G401.6 (cell line): ENCODE measurements around the gene GOLT1A.

ENCODE experiments used
- FAIRE-seq: peaks from 2 replicates; lab custom pipeline; 2012; peaks lifted over from hg19 to GRCh38; lab: Jason Lieb, UNC

GOLT1A gene

DNA sequence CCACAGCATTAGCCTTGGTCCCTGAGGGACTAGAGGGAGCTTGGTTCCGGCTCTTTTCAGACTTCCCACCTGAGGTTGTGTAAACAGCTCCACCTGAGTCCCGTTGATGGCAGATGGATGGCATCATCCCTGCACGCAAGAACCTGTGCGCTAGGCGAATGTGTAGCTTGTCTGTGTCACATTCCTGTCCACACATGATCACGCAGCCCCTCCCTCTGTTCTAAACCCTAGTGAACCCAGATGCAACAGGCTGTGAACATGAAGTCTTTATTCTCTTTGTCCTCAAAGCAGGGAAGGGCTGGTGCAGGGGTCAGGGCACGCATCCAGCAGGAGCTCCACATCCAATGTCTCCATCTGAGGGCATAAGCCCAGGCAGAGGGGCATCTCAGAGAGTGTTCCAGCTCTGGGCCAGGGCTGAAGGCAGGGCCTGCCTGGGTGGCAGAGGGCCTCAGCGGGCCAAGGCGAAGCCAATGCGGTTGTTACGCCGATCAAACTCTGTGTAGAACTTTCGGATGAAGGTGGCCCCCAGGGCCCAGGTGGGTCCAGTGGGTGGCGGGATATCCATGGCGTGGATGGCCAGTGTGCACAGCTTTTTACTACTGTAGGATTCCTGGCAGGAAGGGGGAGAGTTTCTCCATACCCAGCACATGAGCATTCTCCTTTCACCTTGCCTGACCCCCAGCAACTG lies 59.1 kb downstream of the GOLT1A start:
- FAIRE-seq, result no peak

DNA sequence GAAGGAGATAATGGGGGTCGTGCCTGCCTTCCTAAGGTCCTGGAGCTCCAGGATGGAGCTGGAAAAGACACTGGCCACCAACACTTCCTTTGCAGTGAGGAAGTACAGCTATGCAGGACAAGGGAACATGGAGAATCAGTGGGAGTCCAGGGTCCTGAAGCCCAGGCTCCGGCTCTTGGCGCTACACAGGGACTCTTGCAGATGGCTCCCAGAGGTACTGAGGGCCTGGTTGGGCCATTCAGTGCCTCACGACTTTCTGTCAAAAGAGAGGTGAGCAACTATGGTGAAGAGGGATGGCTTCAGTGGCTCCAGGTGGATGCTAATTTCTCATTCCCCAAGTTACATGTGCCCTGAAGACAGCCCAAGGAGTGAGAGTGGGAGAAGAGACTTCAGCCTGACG lies 60.1 kb downstream of the GOLT1A start:
- FAIRE-seq, result no peak

DNA sequence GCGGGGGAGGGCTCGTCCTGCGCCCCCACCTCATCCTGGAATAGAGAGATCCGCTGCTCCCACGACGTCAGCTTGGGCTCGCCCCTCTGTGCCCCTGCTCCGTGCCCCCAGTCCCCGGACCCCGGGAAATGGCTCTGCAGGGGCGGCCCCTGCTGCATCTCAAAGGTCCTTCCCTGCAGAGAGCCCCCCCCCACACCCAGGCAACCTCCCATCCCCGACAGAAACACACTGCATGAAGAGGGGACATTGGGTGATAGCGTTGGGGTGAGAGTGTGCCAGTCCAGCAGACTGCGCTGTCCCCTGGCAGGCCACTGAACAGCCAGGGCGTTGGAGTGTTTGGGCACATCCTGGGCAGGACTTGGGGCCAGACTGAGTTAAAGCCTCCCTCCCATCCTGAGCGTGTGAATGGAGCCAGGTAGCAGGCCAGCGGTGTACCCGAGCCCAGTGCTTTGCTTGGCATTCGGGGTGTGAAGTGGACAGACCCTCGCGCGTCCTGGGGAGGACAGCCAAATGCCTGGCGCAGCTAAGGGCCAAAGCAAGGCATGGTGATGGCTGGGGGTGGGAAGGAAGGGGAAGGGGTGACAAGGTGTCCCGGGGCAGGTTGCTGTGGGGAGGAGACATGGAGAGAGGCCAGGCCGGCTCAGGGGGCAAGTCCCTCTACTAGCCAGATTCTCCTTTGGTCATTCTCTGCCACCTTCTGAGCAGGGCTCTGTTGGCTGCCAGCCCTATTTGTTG lies 61.3 kb downstream of the GOLT1A start:
- no peak for FAIRE-seq

DNA sequence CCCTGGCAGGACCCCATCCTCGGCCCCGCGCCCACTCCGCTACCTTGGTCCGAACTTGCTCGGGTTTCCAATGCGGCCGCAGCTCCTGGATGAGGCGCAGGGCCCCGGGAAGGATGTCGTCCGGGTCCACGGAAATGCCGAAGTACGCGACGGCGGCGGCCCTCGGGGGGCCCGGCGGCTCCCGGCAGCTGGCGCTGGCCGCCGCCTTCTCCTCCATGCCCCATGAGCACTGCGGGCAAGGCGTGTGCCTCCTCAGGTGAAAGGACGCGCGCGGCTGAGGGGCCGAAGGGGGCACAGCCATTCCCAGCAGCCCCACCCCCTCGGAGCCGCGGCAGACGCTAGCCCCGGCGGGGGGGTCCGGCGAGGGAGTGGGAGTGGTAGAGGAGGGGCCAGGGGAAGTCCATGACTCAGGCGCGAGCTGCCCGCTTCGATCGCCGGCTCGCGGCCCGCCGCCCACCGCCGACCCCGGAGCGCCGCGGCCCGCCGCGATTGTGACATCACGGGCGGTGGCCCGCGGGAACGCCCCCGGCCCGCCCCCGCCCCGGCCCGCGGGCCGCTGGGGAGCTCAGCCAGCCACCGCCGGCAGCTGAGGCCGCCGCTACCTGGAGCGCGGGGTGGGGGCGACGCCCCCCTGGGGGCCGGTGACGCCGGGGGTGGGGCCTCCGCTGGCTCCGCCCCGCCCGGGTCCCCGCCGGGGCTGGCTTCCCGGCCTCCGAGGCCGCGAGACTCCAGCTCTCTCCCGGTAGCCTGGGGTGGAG lies 62.1 kb downstream of the GOLT1A start, which contains the start of gene ETNK2:
Gene ETNK2 (minus strand): TSS at position 493 of the 758 bp plus-strand sequence. CDS start 192 bp downstream, at position 301.
- FAIRE-seq, result no peak

DNA sequence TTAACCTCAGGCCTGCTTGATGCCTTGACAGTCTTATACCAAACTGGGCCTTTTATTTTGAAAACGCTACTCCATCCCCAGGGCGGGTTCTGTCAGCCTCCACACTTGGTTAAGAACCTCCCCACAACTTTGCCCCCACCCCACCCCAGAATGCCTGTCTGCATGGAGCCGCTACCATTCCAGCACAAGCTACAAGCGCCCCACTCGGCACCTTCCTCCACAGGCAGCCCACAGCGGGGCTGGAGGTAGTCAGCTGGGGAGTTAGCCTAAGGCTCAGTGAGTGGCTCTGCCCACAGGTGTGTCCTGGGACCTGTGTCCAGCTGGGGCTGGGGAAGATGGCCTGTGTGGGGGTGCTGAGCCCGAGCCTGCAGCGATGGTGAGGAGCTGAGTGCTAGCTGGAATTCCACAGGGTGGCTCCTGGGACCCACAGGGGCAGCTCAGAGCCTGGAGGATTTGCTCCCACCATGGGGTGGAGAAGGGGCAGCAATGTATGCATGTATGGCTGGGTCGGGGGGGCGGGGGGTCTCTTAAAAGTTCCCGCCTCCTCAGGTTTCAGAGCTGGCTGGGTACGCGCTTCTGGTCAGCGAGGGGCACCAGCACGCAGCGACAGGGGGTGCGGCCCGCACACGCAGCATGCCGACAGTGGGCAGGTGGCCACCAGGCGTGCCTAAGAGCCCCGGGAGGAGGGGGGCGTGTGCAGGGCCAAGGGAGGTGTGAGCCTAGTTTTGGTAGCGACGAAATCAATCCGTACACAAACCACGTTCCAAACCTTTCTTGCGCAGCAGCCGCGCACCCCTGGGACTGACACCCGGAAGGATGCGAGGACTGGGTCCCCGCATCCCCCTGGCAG lies 62.9 kb downstream of the GOLT1A start:
- no peak for FAIRE-seq

DNA sequence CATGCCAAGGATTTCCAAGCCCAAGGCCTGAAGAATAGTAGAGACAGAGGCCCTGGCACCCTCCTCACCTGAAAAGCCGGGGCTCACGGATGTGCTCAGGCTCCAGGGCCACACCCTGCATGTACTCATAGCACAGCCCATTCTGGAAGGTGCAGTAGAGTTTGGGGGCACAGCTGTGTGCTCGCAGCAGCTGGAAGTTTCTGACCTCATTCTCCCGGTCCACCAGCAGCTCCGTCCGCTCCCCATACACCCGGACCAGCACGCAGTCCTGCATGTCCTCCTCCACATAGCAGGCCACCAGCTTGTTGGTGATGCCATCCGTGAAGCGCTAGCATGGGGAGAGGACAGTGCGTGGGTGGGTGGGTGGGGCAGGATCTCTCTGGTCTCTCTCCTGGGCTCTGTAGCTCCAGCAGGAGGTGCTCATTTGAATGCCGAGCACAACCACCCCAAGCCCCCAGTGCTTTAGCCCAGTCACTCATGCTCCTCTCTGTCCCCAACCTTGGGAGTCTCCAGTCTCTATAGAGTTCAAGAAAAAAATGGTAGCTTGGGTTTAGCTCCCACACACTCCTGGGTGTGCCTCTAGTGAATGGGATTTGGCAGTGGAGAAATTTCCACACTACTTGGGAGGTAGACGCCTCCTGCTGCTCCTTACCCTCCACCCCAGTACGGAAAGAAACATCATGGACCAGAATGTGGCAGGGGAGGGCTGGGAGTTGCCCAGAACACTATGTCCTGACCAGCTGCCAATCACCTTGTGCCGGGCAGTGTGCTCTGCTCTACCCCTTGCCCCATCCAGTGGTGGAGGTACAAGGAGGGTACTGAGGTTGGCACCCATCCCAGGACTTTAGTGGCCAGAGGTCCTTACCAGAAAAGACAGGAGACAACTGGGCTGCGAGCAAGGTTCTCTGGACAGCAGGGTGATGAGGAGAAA lies 63.9 kb downstream of the GOLT1A start:
- FAIRE-seq, result no peak

DNA sequence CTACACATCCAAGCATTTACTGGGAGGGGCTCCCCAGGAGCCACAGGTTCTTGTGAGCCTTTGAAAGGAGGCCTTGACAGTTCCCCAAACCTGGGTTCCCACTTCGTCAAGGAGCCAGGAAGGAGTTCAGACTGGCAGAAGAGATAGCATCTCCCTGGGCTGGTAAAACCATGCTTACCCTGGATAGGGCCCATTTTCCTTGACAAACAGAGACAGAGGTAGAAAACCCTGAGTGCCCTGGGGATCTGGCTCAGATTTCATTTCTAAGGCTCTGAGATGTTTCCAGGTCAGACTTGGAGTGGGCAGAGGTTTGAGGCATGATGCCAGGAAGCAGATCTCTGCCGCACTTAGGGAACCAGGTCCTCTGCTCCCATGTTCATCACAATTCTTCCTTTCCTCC lies 64.7 kb downstream of the GOLT1A start:
- no peak for FAIRE-seq
